Retinal pigment epithelial cell (primary cell): ENCODE results near the gene MAN1C1.
A peak's percentile ranks its signal among the peaks of the same experiment; 100 is the strongest.

Experiments used
- DNase-seq: peaks from one replicate; pipeline ENCODE4 v3.0.0-alpha.2; 2010; ENCODE audit warnings: low read depth
- H3K4me3 ChIP-seq: 2 replicates; pipeline ENCODE4 v1.5.1; 2011; ENCODE audit warnings: mild to moderate bottlenecking, low read length, control low read depth, moderate library complexity
- CTCF ChIP-seq: conservative IDR thresholded peaks from 2 replicates; pipeline ENCODE4 v1.5.1; 2011; ENCODE audit warnings: low read depth, low read length, control low read depth, inconsistent platforms

The MAN1C1 gene

GRCh38 chr1:25742316-25742715 is 125.7 kb downstream of the MAN1C1 start:
- no peak for DNase-seq
- TF ChIP-seq CTCF, result no peak
- no peak overlapping the region for H3K4me3 ChIP-seq

GRCh38 chr1:25743164-25744139 is 126.9 kb downstream of the MAN1C1 start:
- H3K4me3 ChIP-seq, result no peak overlapping the region
- no peak for TF ChIP-seq CTCF
- DNase-seq, result peak; percentile 95

GRCh38 chr1:25744140-25744581 is 127.6 kb downstream of the MAN1C1 start:
- TF ChIP-seq CTCF, result peak; percentile 73
- H3K4me3 ChIP-seq, result no peak overlapping the region
- DNase-seq, result peak; percentile 63

GRCh38 chr1:25744636-25745425 is 128.2 kb downstream of the MAN1C1 start:
- no peak for TF ChIP-seq CTCF
- no peak overlapping the region for H3K4me3 ChIP-seq
- no peak for DNase-seq

GRCh38 chr1:25746299-25747045 is 129.9 kb downstream of the MAN1C1 start:
- H3K4me3 ChIP-seq, result no peak overlapping the region
- no peak for TF ChIP-seq CTCF
- DNase-seq, result no peak

- no peak for TF ChIP-seq CTCF
These were observed 130.6 kb downstream of the MAN1C1 start for GRCh38 chr1:25747046-25747719.

More at GRCh38 chr1:25747046-25747719, 130.6 kb downstream of the MAN1C1 start:
- no peak for DNase-seq
- no peak overlapping the region for H3K4me3 ChIP-seq
